Measurements from ENCODE around the gene NDUFA11.

The NDUFA11 gene

DNA sequence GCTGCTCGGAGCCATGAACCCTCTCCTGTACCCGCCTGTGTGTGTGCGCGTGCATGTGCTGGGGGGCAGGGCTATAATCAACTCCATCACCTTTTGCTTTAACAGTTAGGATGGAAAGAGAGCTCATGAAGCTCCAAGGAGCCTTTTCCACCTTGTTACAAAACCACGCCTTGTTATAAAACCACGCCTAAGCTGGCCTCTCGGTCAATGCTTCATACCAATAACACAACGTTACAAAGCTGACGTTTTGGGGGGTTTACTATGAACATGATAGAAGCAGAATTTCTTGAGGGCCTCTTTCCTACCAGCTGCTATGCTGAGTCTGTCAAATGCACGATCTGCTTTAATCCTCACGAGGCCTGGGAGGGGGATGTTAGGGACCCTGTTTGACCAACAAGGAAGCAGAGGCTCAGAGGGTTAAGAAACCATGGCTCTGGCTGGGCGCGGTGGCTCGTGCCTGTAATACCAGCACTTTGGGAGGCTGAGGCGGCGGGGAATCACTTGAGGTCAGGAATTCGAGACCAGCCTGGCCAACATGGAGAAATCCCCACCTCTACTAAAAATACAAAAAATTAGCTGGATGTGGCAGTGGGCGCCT lies 22.3 kb upstream of the NDUFA11 start:
- Histone ChIP-seq H3K4me2 (ENCODE audit: low read length) (no peak overlapping the region), H3K9me3 (ENCODE audit: control insufficient read depth, insufficient read depth, low read length) (no peaks in the 10 kb centered on the region), H4K20me1 (ENCODE audit: control insufficient read depth, insufficient read depth, low read depth, low read length) (no peaks in the 10 kb centered on the region), H3K4me3 (ENCODE audit: low read length) (no peak overlapping the region), H3K27ac (ENCODE audit: low read depth, low read length) (no peak overlapping the region), H3K4me1 (ENCODE audit: control insufficient read depth, low read length) (no peaks in the 10 kb centered on the region), H3F3A (ENCODE audit: control insufficient read depth, insufficient read depth) (no peaks in the 10 kb centered on the region), H3K79me2 (ENCODE audit: control insufficient read depth, low read length) (no peaks in the 10 kb centered on the region), H3K27me3 (ENCODE audit: control insufficient read depth, low read length) (no peaks in the 10 kb centered on the region), H3K9me2 (replicated peaks; ENCODE audit: control insufficient read depth, low read length) (no peaks in the 10 kb centered on the region), H3K36me3 (ENCODE audit: control insufficient read depth, low read length) (peaks cover 86% of the 10 kb centered on the region)
- no peak for TF ChIP-seq CTCF (IDR thresholded peaks at IDR 0.05; ENCODE audit: low read depth, low read length, poor library complexity, severe bottlenecking)
- no peak for TF ChIP-seq EZH2phosphoT487 (IDR thresholded peaks at IDR 0.05; ENCODE audit: borderline replicate concordance, low read length)

- H3K36me3 ChIP-seq (ENCODE audit: control insufficient read depth, low read length): peaks cover 77% of the 10 kb centered on the region
- no peak for TF ChIP-seq CTCF (IDR thresholded peaks at IDR 0.05; ENCODE audit: low read depth, low read length, poor library complexity, severe bottlenecking)
- no peak for TF ChIP-seq EZH2phosphoT487 (IDR thresholded peaks at IDR 0.05; ENCODE audit: borderline replicate concordance, low read length)
- no peaks in the 10 kb centered on the region for H3F3A ChIP-seq (ENCODE audit: control insufficient read depth, insufficient read depth)
- no peaks in the 10 kb centered on the region for H3K9me3 ChIP-seq (ENCODE audit: control insufficient read depth, insufficient read depth, low read length)
- H3K4me2 ChIP-seq (ENCODE audit: low read length): no peak overlapping the region
- H3K4me1 ChIP-seq (ENCODE audit: control insufficient read depth, low read length): no peaks in the 10 kb centered on the region
- no peaks in the 10 kb centered on the region for H3K79me2 ChIP-seq (ENCODE audit: control insufficient read depth, low read length)
- no peaks in the 10 kb centered on the region for H4K20me1 ChIP-seq (ENCODE audit: control insufficient read depth, insufficient read depth, low read depth, low read length)
- no peak overlapping the region for H3K27ac ChIP-seq (ENCODE audit: low read depth, low read length)
- H3K4me3 ChIP-seq (ENCODE audit: low read length): no peak overlapping the region
- H3K9me2 ChIP-seq (replicated peaks; ENCODE audit: control insufficient read depth, low read length): no peaks in the 10 kb centered on the region
- no peaks in the 10 kb centered on the region for H3K27me3 ChIP-seq (ENCODE audit: control insufficient read depth, low read length)
Observed at GRCh38 chr19:5923356-5923755, 19.8 kb upstream of the NDUFA11 start.

DNA sequence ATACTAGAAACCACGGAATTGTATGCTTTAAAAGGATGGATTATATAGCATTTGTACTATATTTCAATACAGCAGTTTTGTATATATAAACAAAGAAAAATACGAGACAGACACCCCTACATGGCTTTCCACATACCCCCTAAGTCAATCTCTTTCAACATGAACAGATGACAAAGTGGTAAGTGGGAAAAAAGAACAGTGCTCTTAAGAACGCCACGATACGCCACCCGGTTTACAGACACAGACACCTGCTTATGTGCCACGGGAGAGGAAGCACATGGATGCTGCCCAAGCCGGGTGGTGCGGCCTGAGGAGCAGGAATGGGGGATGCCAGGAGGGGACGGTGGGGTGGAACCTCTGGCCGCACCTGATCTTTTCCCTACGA lies 18.6 kb upstream of the NDUFA11 start:
- Histone ChIP-seq H4K20me1 (ENCODE audit: control insufficient read depth, insufficient read depth, low read depth, low read length) (no peaks in the 10 kb centered on the region), H3K9me3 (ENCODE audit: control insufficient read depth, insufficient read depth, low read length) (no peaks in the 10 kb centered on the region), H3K27me3 (ENCODE audit: control insufficient read depth, low read length) (no peaks in the 10 kb centered on the region), H3F3A (ENCODE audit: control insufficient read depth, insufficient read depth) (no peaks in the 10 kb centered on the region), H3K4me2 (ENCODE audit: low read length) (no peak overlapping the region), H3K4me1 (ENCODE audit: control insufficient read depth, low read length) (no peaks in the 10 kb centered on the region), H3K4me3 (ENCODE audit: low read length) (no peak overlapping the region), H3K27ac (ENCODE audit: low read depth, low read length) (no peak overlapping the region), H3K9me2 (replicated peaks; ENCODE audit: control insufficient read depth, low read length) (no peaks in the 10 kb centered on the region), H3K79me2 (ENCODE audit: control insufficient read depth, low read length) (no peaks in the 10 kb centered on the region), H3K36me3 (ENCODE audit: control insufficient read depth, low read length) (peaks cover 70% of the 10 kb centered on the region)
- TF ChIP-seq EZH2phosphoT487 (IDR thresholded peaks at IDR 0.05; ENCODE audit: borderline replicate concordance, low read length) (no peak), CTCF (IDR thresholded peaks at IDR 0.05; ENCODE audit: low read depth, low read length, poor library complexity, severe bottlenecking) (no peak)

All from DOHH2 (cell line).